Ovary (tissue), 9 donors: ENCODE measurements around the gene SLC51B. TPM values are rescaled to one million over a fixed set of nuclear protein-coding genes. Genes with fewer than 3 reads are reported as not detected.

Experiments used
- DNase-seq, 5 donors: peaks; one replicate each; pipeline ENCODE4 v3.0.0-alpha.2; 2019 to 2020
- H3K27ac ChIP-seq, 2 donors: fragments of 200-600 bp; one replicate each; pipeline versions ENCODE4 v1.5.1 to v1.8.0; 2019 to 2022
- H3K27me3 ChIP-seq: fragments of 200-600 bp; one replicate; pipeline ENCODE4 v1.8.0; 2022
- H3K36me3 ChIP-seq: fragments of 200-600 bp; sonication (generic); one replicate; pipeline ENCODE4 v1.5.1; 2019
- H3K4me1 ChIP-seq: one replicate; pipeline ENCODE4 v1.8.1; 2013; ENCODE audit warnings: mild to moderate bottlenecking, moderate library complexity; ENCODE audit not compliant: insufficient read depth
- H3K4me3 ChIP-seq: fragments of 200-600 bp; sonication (generic); one replicate; pipeline ENCODE4 v1.5.1; 2017
- H3K9me3 ChIP-seq, 2 donors: fragments of 200-600 bp in 1 of 2; sonication (generic) in 1 of 2; one replicate each; pipeline versions ENCODE4 v1.5.1 to v1.8.1; 2013 to 2019; ENCODE audit warnings: mild to moderate bottlenecking in 1 of 2, moderate library complexity in 1 of 2
- CTCF ChIP-seq, 3 donors: fragments of 450-650 bp in 2 of 3; fragments of 200-600 bp in 1 of 3; IDR thresholded peaks; one replicate each; pipeline versions ENCODE4 v1.5.1 to v1.8.0; 2016 to 2022; ENCODE audit warnings: antibody characterized with exemption in 3 of 3, mild to moderate bottlenecking in 1 of 3
- EP300 ChIP-seq: sonication (generic); formaldehyde crosslinking; IDR thresholded peaks from one replicate; pipeline ENCODE4 v1.6.1; 2017; ENCODE audit warnings: antibody characterized with exemption
- POLR2A ChIP-seq: fragments of 450-650 bp; IDR thresholded peaks from one replicate; pipeline ENCODE4 v1.6.1; 2017; ENCODE audit warnings: antibody characterized with exemption, mild to moderate bottlenecking, moderate library complexity
- WGBS, 3 donors: extraction: QIAGEN DNeasy Blood & Tissue Kit in 1 of 3; methylation state at CpG; one replicate each; pipeline versions ENCODE4 v1.1.5 to v1.1.7; 2013 to 2017; 5-methylcytosine and 5-hydroxymethylcytosine counted together
- intact Hi-C, 4 donors: fragments of 100-400 bp; cut with DNase I; formaldehyde crosslinking; loops; one replicate each; pipeline versions ENCODE4 v1.11.0 to v1.15.1; 2022 to 2023
- polyA plus RNA-seq, 2 donors: library from polyadenylated mRNA; stranded (reverse); fragments of 200-250 nt in 1 of 2; fragments of 350-450 nt in 1 of 2; fragmentation: Illumina TruSeq in 1 of 2; extraction: RNeasy Lipid Tissue Mini Kit (QIAGEN cat#74804) in 1 of 2; gene quantifications; one replicate each; pipeline ENCODE4 v1.2.3, GENCODE V29; 2013 to 2014
- total RNA-seq, 7 donors: library from RNA; depleted of rRNA in 2 of 7; stranded (reverse); fragments of >200 nt in 2 of 7; fragmentation: NEBNext Ultra II Directional in 3 of 7; extraction: Animal tissue kit (Norgen Biotek cat#: 25700) in 3 of 7; gene quantifications; one replicate each; pipeline versions ENCODE4 v1.1.0 to v1.2.4, GENCODE V29; 2016 to 2023
- donor health status: DM: no; HTN: no; CAD: no; lungs with moderate emphysema.
- donor health status: DM: no; HTN: no; CAD: no.
- donor health status: Bipolar disorder and iron deficiency.
- donor health status: DM: yes; HTN: yes; CAD: no.
- donor health status: DM: no; HTN: no; CAD: no.
- donor health status: DM: yes; HTN: yes; CAD: no.

SLC51B gene
- total and polyA plus RNA-seq, 9 donors, result 0.22 to 0.31 (median 0.27) TPM; not detected in 6

- H3K36me3 ChIP-seq, result no peaks in the 10 kb centered on the region
- intact Hi-C loops, result loop anchor here in 1 of 4 donors (5.0 kb wide), 1 partner anchor 68 kb away; no protein-coding TSS in a partner anchor
Observed at GRCh38 chr15:65100442-65100841, 55.3 kb downstream of the SLC51B start.

GRCh38 chr15:65101411-65101890 is 56.3 kb downstream of the SLC51B start:
- H3K4me3 ChIP-seq, result no peak overlapping the region
- no peaks in the 10 kb centered on the region for H3K27me3 ChIP-seq
- TF ChIP-seq CTCF (IDR thresholded peaks at IDR 0.05), result peak; percentile 32 to 53 (median 33)
- TF ChIP-seq EP300, result no peak
- TF ChIP-seq POLR2A, result no peak
- H3K36me3 ChIP-seq, result no peaks in the 10 kb centered on the region
- H3K9me3 ChIP-seq, result no peaks in the 10 kb centered on the region
- H3K27ac ChIP-seq, result no peak overlapping the region
- intact Hi-C loops, result loop anchor here in 1 of 4 donors (5.0 kb wide), 1 partner anchor 69 kb away; no protein-coding TSS in a partner anchor
- no peaks in the 10 kb centered on the region for H3K4me1 ChIP-seq
- DNase-seq, result peak; percentile 41 to 72 (median 69)
- 44 to 47% (median 45%) methylated on average over 9 of the region's 9 CpGs for WGBS, 3 donors

More at GRCh38 chr15:65100442-65100841, 55.3 kb downstream of the SLC51B start:
- Histone ChIP-seq H3K27me3 (no peaks in the 10 kb centered on the region), H3K4me1 (no peaks in the 10 kb centered on the region), H3K9me3 (no peaks in the 10 kb centered on the region), H3K4me3 (no peak overlapping the region), H3K27ac (no peak overlapping the region)
- no peak for TF ChIP-seq EP300
- TF ChIP-seq CTCF (IDR thresholded peaks at IDR 0.05), result no peak
- TF ChIP-seq POLR2A, result no peak
- 81 to 84% (median 84%) methylated on average over 7 of the region's 7 CpGs for WGBS, 3 donors
- DNase-seq, result no peak

GRCh38 chr15:65101891-65102708 is 56.9 kb downstream of the SLC51B start:
- H3K4me3 ChIP-seq, result no peak overlapping the region
- no peaks in the 10 kb centered on the region for H3K36me3 ChIP-seq
- intact Hi-C loops, result loop anchor here in 1 of 4 donors (5.0 kb wide), 1 partner anchor 70 kb away; no protein-coding TSS in a partner anchor
- TF ChIP-seq POLR2A (no peak), CTCF (IDR thresholded peaks at IDR 0.05) (peak in 1 of 3 donors; percentile 0)
- no peak overlapping the region for H3K27ac ChIP-seq
- H3K9me3 ChIP-seq, result no peaks in the 10 kb centered on the region
- WGBS, 3 donors, result 78 to 82% (median 79%) methylated on average over 69 to 75 of the region's 75 CpGs
- H3K4me1 ChIP-seq, result no peaks in the 10 kb centered on the region
- H3K27me3 ChIP-seq, result no peaks in the 10 kb centered on the region
- no peak for DNase-seq

- TF ChIP-seq CTCF (IDR thresholded peaks at IDR 0.05) (no peak), EP300 (no peak)
- Histone ChIP-seq H3K9me3 (no peaks in the 10 kb centered on the region), H3K4me1 (no peaks in the 10 kb centered on the region), H3K27me3 (no peaks in the 10 kb centered on the region), H3K36me3 (no peaks in the 10 kb centered on the region), H3K4me3 (no peak overlapping the region), H3K27ac (no peak overlapping the region)
- 95 to 97% (median 96%) methylated on average over 3 of the region's 3 CpGs for WGBS, 3 donors
- intact Hi-C loops, result loop anchor here in 1 of 4 donors (5.0 kb wide), 1 partner anchor 71 kb away; no protein-coding TSS in a partner anchor
- DNase-seq, result no peak
Observed at GRCh38 chr15:65102912-65103311, 57.7 kb downstream of the SLC51B start.

Other genes with a start within 250 kb of the SLC51B start
- gene PIF1, start 219.7 kb upstream of the SLC51B start, total RNA-seq, result 1 to 10 TPM in 2 of 7 donors, under 1 TPM in 3, not detected in 2; 0.18 to 1.4 (median 0.37) TPM
- under 1 TPM; 0.98 to 0.99 TPM for gene PIF1, start 219.7 kb upstream of the SLC51B start, polyA plus RNA-seq
- 10 to 100 TPM; 12.6 to 42.7 (median 27.9) TPM for gene PLEKHO2, start 203.5 kb upstream of the SLC51B start, total RNA-seq
- gene PLEKHO2, start 203.5 kb upstream of the SLC51B start, polyA plus RNA-seq, result 10 to 100 TPM; 16.6 to 19.5 TPM
- 10 to 100 TPM in 5 of 7 donors, 1 to 10 TPM in 2; 5.7 to 29.4 (median 12.1) TPM for gene ANKDD1A, start 133.5 kb upstream of the SLC51B start, total RNA-seq
- 1 to 10 TPM; 6.2 to 10.0 TPM for gene ANKDD1A, start 133.5 kb upstream of the SLC51B start, polyA plus RNA-seq
- gene SPG21, start 55.5 kb upstream of the SLC51B start, total RNA-seq, result 10 to 100 TPM; 60.6 to 90.6 (median 84.0) TPM
- 100 to 1,000 TPM in 1 of 2 donors, 10 to 100 TPM in 1; 59.7 to 123 TPM for gene SPG21, start 55.5 kb upstream of the SLC51B start, polyA plus RNA-seq
- gene MTFMT, start 15.7 kb upstream of the SLC51B start, total RNA-seq, result 10 to 100 TPM; 16.8 to 30.3 (median 20.0) TPM
- gene MTFMT, start 15.7 kb upstream of the SLC51B start, polyA plus RNA-seq, result 10 to 100 TPM; 11.5 to 15.8 TPM
- 10 to 100 TPM in 6 of 7 donors, 1 to 10 TPM in 1; 4.8 to 31.1 (median 14.2) TPM for gene RASL12, start 22.6 kb downstream of the SLC51B start, total RNA-seq
- 10 to 100 TPM; 19.1 to 24.8 TPM for gene RASL12, start 22.6 kb downstream of the SLC51B start, polyA plus RNA-seq
- gene KBTBD13, start 31.4 kb downstream of the SLC51B start, total RNA-seq, result under 1 TPM in 4 of 7 donors, not detected in 3; 0.07 to 0.28 (median 0.11) TPM
- under 1 TPM; 0.07 to 0.10 TPM for gene KBTBD13, start 31.4 kb downstream of the SLC51B start, polyA plus RNA-seq
- gene UBAP1L, start 69.8 kb downstream of the SLC51B start, total RNA-seq, result 1 to 10 TPM; 4.4 to 9.9 (median 7.6) TPM
- gene UBAP1L, start 69.8 kb downstream of the SLC51B start, polyA plus RNA-seq, result 1 to 10 TPM; 2.5 to 4.4 TPM
- gene PDCD7, start 88.4 kb downstream of the SLC51B start, total RNA-seq, result 10 to 100 TPM; 23.2 to 41.1 (median 32.8) TPM
- gene PDCD7, start 88.4 kb downstream of the SLC51B start, polyA plus RNA-seq, result 10 to 100 TPM; 16.4 to 29.8 TPM
- gene CLPX, start 140.0 kb downstream of the SLC51B start, total RNA-seq, result 10 to 100 TPM; 37.1 to 44.2 (median 41.1) TPM
- 10 to 100 TPM; 19.0 to 44.4 TPM for gene CLPX, start 140.0 kb downstream of the SLC51B start, polyA plus RNA-seq
- 10 to 100 TPM in 3 of 7 donors, 1 to 10 TPM in 4; 1.2 to 24.3 (median 4.6) TPM for gene CILP, start 166.1 kb downstream of the SLC51B start, total RNA-seq
- gene CILP, start 166.1 kb downstream of the SLC51B start, polyA plus RNA-seq, result 10 to 100 TPM in 1 of 2 donors, 1 to 10 TPM in 1; 1.6 to 34.1 TPM
- 10 to 100 TPM in 5 of 7 donors, 1 to 10 TPM in 2; 8.8 to 20.2 (median 13.4) TPM for gene PARP16, start 241.5 kb downstream of the SLC51B start, total RNA-seq
- gene PARP16, start 241.5 kb downstream of the SLC51B start, polyA plus RNA-seq, result 10 to 100 TPM; 12.1 to 19.2 TPM